GM19025 (cell line): ENCODE data around the gene AGBL4.

Experiments used
- ATAC-seq: cut with Tn5 transposase; IDR thresholded peaks from one replicate; pipeline ENCODE4 v1.9.1; 2021; ENCODE audit warnings: mild to moderate bottlenecking, low read depth, moderate library complexity; ENCODE audit not compliant: unreplicated experiment

The AGBL4 gene

DNA sequence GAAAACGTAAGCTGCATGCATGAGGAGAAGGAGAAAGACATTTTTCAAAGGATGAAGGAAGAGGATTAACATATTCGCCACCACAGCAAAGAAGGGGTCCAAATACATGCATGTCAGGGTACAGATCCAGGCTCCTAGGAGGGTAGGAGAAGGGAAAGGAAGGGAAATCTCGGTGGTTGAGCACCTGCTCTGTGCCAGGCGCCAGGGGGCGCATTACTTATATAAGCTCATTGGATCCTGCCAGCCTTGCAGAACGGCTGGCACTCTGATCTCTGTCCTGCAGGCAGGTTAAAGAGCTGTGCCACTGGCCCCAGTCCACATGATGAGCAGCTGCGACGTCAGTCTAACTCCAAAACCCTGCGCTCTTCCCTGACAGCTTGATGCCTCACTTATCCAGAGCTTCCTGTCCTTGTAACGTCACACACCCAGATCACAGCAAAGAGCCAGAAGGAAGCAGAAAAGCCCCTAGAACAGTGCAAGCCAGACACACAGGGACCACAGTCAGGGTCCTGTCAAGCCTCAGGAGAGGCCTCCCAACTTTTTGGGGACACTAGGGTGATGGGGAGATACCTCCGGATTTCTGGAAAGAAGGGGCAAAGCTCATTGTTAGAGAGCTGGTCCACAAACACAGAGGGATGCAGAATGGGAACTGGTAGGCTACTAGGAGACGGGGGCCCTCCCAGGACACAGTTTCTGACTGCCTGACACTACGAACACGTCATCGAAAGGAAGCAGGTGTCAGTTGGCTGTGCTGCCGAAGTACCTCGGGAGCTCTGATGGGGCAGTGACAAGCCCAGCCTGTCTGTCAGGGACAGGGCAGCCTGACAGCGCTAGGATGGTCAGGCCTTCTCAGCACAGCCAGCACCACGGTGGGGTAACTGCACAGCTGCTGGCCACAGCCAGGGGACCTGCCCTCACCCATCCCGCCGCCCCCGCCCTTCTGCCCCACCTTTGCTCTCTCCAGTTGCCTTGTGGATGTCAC, 1346.2 kb downstream of the AGBL4 start:
- ATAC-seq = peak; percentile 51

DNA sequence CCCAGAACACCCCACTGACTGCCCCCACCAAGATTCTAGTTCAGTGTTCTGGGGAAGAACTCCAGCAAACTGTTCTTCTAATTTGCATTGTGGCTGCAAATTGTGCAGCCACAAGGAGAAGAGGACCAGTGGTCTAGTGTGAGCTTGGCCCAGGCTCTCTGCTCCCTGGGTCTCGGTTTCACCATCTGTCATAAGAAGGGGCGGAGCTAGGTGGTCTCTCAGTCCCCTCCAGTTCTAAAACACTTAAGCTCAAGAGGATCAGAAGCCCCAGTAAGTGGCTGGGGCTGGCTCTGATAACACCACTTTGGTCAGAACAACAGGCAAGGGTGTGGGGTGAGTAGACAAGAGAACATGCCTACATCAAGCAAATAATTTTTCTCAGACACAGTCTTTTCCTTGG, 1346.9 kb downstream of the AGBL4 start:
- ATAC-seq = no peak

DNA sequence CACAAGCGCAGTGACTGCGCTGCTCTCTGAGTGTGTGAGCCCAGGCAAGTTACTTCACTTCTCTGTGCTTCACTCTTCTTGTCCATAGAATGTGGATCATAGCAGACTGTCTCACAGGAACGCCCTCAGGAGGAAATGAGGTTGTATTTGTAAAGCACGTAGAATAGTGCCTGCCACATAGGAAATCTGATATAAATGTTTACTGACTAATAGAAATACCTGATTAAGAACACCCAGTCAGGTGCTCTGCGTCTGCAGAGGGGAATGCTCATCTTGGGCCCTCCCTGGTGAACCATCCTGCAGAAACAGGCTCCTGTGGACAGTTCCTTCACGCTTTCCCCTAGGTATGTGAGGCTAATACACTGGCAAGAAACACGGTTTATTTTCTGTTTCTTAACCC, 1347.4 kb downstream of the AGBL4 start:
- no peak for ATAC-seq

DNA sequence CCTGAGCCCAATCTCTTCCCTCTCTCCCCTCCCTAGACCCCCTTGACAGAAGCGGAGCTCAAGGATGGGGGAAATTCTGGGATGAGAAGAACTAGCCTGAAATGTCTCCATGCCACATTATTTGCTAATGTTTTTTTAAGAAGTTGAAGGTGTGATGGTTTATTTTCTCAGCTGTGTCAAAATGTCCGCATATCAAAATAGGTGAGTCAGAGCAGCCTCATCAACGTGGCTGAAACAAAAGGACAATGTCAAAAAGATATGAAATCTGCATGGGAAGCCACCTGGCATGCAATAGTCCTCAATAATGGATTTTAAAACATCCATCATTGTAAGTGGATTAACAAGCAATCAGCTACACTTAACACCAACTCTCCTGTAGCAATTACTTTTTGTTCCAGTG, 1348.5 kb downstream of the AGBL4 start:
- ATAC-seq = no peak

DNA sequence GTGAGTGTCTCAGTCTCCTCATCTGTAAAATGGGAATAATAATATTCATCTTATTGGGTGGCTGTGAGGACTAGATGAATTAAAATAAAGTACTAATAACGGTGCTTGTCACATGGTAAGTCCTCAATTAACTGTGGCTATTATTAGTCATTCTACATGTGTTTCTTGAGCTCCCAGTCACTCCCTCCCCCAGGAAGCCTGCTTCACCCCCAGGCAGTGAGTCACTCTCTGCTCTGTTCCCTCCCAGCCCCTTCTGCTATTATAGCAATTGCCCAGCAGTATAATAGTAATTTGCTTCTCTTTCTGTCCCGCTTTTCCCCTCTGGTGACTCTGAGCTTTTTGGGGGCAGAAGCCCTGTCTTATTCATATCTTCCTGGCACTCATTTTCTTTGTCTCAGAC, 1349.1 kb downstream of the AGBL4 start:
- no peak for ATAC-seq

DNA sequence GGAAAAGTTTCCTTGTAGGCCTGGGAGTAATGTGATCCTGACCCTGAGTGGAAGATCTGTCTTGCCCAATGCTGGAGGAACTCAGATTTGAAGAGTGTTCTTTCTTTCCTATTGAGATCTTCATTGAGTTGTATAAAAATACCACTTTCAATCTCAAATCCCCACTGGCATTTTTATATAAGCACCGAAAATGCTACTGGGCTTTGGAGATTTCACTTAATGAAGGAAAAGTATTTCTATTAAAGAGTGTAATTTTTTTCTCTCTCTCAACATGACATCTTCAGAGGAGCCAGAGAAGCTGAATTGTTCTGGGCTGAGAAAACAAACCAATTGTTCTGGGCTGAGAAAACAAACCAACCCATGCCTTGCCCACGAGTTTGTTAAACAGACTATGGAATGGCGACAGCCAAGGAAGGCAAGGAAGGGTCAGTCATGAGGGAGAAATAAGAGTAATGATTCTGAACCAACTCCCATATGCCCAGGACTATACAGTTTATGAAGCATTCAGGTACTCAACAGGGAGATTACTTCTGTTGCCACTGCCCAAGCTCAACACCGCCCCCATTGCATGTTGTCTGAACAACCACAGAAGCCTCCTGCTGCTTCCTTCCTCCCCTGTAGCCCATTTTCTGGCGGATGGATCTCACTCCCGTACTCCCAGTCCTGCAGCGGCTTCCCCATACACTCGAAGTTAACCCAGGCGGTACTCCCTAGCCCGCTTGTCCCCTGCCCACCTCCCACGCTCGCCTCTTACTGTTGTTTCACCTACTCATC, 1350.2 kb downstream of the AGBL4 start:
- no peak for ATAC-seq

DNA sequence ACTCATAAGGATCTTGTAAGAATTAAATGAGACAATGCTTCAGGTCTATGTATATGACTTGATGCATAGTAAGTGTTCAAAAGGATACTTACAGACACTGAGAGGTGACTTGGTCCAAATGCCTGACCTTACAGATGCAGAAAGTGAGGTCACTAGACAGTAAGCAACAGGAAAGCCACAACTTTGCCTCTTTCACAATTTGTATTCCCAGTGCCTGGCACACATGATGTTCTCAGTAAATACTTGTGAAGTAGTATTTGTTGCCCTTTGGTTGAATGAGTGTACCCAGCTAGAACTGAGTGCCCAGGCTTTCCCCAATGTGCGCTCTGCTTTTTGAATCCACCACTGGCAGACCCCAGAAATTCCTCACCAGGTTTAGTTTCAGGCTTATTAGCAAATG, 1352.2 kb downstream of the AGBL4 start:
- no peak for ATAC-seq

DNA sequence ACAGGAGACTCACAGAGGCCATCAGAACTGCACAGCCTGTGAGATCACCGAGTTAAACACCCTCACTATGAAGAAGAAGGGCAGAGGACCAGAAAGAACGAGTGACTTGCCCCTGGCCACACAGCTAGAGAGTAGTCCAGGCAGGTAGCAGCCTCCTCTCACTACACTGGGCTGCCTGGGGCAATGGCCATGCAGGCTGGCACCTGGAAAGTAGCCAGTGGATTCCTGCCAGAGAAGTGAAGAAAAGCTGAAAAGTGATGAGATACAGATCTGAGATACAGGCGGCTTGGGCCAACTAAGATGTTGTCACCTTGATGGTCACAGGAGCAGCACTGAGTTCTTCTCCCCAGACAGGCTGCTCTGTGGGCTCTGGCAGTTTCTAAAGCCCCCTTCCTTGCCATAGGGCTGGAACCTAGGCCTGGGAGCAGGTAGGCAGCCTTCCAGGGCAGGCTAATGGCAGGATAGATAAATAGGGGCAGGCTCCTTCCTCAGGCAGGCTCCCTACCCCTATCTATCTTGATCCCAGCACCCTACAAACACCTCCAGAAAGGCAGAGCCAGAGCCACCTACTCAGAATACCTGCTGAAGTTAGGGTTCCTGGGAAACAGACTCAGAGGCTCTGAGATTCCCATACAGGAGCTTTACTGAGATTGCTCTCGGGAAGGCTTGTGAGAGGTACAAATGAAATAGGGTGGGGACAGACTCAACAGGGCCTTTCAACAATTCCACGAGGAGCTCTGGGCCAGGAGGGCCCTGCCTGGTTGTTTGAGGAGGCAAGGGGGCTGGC, 1353.3 kb downstream of the AGBL4 start:
- no peak for ATAC-seq

DNA sequence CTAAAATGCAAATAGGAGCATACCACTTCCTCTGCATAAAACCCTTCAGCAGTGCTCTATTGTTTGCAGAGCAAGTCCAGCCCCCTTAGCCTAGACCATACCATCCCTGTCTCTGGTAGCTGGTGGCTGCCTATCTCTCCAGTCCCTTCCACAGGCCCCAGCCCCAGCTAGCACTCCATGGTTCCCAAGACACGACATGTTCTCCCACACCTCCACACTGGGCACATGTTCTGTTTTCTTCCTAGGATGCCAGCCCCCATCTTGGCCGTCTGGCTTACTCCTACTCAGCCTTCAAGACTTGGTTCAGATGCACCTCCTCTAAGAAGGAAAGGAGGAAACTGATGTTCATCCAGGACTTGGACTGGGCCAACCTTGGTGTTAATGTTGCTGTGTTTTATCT, 1355.4 kb downstream of the AGBL4 start:
- no peak for ATAC-seq

DNA sequence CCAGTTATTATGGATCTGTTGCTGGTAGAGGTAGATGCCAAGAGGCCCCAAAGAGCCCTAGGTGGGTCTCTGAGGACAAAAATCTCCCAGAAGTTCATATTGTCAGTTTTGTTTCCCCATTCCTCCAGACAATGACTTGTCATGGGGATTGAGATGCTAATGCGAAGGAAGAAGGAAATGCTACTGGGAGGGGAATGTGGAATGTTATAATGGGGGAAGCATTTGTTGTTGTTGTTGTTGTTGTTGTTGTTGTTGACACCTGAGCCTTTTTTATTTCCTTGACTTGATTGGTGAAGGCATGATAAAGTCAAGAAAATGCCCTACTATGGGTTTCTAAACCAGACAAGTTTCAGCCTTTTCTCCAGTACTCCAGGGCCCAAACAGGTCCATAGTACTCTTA, 1356.0 kb downstream of the AGBL4 start:
- no peak for ATAC-seq

DNA sequence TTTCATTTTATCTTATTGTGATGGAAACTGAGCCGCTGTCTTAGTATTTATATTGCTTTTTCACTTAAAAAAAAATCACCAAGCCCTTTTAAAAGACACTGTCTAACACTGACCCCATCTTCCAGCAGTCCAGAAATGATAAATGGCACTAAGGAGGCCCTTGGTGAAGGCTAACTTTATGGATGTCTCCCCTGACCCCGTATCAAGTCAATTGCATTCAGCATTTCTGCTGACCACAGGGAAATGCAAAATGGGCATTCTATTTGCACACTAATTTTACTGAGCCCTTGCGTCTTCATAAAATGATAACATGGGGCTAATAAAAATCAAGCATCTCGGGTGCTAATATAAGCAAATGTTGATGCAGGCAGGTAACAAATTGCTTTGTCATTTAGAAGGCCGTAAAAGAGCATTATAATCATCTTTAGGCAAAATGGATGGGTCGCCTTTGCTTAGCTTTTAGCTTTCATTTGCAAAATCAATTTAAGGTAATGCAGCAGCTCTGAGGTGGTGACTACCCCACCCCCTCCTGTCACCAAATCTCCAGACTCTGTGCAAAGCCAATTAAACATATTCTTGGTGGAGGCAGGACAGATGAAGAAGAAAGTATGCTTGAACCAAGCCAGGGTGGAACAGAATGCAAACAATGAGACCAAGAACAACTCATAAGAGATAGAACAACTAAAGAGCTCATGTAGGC, 1357.9 kb downstream of the AGBL4 start:
- ATAC-seq = no peak

DNA sequence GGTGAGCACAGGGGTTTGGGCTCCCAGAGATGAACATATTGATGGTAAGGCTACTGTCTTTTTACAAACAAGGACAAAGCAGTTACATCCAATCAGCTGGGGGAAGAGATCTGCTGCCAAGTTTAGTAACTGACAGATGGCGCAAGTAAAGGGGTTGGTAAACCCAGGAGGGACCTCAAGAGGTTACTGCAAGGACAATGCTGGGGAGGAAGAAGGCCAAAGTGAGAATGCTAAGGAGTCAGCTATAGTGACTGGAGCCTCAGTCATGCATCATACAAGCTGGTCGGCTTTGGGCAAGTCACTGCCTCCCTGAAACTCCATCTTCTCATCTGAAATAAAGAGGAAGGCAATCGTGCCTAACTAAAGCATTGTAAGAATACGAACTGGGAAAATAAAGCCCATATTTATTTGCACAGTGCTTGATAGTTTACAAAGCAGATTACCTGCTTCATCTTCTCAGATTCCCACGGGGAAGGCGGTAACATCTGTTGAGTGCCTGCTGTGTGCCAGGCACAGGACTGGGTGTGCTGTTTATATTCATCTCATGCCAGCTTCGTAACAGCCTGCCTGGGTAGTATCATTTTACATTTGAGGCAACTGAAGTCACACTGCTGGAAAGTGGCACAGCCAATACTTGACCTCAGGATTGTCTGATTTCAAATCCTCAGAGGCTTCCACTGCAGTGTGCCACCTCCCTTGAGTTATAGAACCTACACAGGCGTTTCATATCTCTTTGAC, 1361.9 kb downstream of the AGBL4 start:
- no peak for ATAC-seq

DNA sequence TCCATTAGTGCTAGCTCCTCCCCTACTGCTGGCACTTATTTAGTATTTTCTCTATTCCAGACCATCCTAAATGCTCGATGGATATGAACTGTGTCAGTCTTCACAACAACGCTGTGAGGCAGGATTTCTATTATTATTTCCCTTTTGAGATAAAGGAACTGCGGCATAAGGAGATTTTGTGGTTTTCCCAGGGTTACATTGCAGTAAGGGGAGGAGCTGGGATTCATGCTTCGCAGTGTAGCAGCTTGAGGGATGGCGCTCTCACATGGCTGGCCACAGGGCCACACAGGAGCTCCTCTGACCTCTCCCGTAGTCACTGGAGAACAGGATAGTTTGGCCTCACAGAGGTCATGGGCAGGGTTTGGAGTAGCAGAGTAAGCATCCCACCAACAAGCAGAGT, 1364.0 kb downstream of the AGBL4 start:
- no peak for ATAC-seq

DNA sequence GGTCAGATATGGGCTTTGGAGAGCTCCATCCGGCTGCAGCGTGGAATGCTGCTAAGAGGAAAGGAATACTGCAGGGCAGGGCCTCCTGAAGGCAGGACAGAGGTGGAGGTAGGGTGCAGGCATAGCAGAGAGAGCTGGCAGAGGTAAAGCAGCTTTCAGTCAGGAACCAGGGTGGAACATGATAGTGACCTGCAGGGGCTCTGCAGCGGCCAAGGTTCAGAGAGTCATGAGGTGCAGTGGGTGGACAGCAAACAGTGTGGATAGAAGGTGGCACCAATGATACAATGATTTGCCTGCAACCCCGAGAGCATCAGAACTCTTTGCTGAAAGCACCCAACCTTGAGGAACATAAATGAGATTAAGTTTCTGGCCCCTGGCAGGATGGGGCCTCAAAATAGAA, 1366.3 kb downstream of the AGBL4 start:
- ATAC-seq = no peak

DNA sequence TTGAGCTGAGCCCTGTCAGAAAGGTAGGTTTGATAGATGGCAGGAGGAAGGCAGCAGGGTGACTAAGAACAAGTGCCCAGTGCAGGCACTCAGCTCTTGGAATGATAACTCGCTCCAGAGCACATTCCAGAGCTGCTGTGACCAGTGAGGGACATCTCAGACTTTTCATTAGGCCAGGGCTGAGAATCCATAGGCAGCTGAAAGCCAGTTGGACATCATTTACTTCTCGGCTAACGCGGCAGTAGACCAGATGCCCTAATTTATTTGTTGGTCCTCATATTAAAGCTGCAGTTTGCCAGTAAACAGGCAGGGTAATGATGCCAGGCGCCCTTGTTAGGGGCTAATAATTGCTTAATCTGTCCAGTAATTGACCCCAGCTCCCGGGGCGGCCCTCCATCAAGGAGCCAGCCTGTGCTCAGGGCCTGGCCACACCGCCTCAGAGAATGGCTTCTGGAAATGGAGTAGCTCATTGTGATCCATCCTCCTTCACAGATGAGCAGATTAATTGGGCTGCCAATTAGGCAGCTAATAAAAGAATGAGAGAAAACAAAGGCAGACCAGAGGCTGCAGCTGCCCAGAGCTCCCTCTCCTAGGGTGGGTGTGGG, 1369.0 kb downstream of the AGBL4 start:
- ATAC-seq = no peak

DNA sequence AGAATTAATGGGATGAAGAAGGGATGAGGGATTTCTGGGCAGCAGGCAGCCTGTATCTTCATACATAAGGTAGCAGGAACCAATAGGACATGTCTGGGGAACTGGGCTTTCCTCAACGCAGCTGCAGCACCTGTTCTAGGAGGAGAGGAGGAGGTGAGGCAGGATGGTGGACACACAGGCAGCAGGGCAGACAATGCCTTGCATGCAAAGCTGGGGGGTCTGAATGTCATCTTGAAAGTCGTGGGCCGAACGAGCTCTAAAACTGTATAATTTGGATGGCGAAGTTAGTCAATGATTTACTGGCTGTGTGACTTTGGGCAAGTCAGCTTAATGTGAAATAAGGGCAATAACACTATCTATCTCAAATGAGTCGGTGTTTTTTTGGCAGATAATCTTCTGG, 1371.4 kb downstream of the AGBL4 start:
- peak; percentile 64 for ATAC-seq

DNA sequence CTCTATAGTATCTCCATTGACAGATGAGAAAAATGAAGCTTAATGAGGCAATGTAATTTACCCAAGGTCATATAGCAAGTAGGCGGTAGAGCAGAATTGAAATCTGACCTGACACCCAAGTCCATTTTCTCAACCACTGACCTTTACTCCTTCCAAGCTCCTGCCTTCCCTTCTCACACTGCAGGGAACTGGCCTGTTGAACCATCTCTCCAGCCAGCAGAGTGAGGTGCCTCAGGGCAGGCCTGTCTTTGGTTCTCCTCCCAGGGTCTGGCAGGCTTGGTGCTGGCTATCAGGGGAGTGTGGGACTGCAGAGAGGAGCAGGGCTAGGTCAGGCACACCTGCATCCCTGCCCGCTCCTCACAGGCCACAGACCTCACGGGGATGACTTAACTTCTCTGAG, 1373.9 kb downstream of the AGBL4 start:
- ATAC-seq = no peak

DNA sequence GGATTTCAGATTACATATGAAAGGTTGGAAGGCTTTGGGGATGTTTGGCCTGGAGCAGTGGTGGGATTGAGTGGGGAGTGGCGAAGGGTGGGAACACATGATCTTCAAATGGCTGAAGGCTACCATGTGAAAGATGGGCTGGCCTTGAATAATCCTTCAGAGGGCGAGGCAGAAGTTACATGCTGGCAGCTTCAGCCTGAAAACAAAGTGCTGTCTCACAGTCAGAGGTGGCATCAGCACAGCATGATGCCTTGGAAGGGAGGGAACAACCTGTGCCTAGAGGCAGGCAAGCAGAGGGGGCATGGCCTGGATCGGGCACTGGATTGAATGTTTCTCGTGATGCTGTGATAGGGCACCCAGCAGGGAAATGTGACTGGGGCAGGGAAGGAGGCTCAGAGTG, 1377.9 kb downstream of the AGBL4 start:
- no peak for ATAC-seq

DNA sequence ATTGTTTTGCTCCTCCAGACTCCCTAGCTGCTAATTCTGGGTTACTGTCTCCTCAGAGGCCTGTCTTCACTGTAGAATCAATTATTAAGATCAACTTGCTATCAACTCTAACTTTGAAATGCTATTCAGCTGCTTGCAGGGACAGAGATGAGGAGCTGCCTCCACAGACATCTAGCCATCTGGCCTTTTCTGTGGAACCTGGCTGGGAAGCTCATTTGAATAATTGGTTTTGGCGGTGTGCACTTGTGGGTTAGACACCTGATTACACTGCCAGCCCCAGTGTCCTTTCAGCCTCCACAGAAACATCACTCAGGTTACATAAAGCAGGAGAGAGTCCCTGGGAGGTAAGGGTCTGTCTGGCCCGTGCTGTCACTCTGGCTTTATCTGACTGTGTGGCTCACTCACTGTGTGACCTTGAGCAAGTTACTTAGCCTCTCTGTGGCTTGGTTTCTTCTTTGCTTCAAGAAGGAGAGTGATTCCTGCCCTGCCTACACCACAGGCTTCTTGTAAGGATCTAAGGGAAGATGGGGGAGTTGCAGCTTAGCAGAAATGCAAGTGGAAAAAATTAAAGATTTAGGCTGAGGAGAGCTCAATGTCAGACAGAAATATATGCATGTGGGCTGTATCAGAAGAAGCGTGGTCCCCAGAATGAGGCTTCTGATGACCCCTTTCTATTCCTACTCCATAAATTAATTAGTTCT, 1378.7 kb downstream of the AGBL4 start:
- no peak for ATAC-seq
